ENCODE data around the gene NDUFA7.

NDUFA7 gene

DNA sequence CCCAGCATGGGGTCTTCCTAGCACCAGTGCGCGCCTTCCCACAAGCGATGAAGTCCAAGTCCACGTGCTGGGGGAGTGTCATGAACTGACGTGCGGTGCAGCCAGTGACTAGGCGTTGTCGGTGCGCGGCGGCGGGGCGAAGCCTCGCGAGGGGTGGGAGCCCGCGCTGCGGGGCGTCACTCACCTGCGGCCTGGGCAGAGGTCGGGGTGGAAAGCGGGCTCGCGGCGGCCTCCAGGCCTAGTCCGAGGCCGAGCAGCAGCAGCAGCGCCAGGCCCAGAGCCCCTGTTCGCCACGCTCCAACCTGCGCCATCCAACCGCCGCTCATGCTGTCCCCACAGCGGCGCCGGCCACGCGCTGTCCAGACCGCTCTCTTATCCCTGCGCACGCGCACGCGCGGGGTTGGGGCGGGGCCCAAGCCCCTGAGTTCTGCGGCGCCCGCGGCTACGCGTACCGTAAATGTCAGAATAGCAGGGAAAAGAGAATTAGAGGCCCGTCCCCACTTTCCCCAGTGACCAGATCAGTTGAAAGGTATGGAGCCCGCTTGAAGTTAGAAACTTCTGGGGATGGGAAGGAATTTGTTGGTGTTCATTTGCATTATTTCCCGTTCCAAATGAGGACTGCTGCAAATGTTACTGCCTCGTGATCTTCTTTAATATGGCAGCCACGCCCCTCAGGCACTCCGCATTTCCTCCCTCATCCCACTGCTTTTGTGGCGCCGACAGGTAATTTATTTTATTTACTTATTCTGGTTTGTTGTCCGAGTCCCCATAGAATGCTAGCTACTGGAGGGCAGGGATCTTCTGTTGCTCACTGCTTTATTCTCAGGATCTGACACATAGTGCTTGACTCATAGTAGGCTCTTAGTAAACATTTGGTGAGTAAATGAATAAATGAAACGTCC, 13.0 kb downstream of the NDUFA7 start, which contains the start of gene CD320:
Gene CD320, minus strand, starts transcription at position 394 of the 902 bp plus-strand sequence. Its CDS starts 68 bp downstream, at position 326.
- POLR2A ChIA-PET = no interaction called here
- peak; percentile 90 for DNase-seq (ENCODE audit: extremely low spot score)
- TF ChIP-seq SP1 (IDR thresholded peaks at IDR 0.05) (no peak), TARDBP (IDR thresholded peaks at IDR 0.05) (no peak), ARNT (IDR thresholded peaks at IDR 0.05) (no peak), FOXM1 (IDR thresholded peaks at IDR 0.05; ENCODE audit: borderline replicate concordance) (no peak), CTBP1 (IDR thresholded peaks at IDR 0.05; ENCODE audit: borderline replicate concordance) (no peak), FOXK2 (IDR thresholded peaks at IDR 0.05) (no peak), L3MBTL2 (conservative IDR thresholded peaks at IDR 0.05) (peak; percentile 96)
- TF ChIP-seq, protein P1, sequence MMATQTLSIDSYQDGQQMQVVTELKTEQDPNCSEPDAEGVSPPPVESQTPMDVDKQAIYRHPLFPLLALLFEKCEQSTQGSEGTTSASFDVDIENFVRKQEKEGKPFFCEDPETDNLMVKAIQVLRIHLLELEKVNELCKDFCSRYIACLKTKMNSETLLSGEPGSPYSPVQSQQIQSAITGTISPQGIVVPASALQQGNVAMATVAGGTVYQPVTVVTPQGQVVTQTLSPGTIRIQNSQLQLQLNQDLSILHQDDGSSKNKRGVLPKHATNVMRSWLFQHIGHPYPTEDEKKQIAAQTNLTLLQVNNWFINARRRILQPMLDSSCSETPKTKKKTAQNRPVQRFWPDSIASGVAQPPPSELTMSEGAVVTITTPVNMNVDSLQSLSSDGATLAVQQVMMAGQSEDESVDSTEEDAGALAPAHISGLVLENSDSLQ (IDR thresholded peaks at IDR 0.05) = peak; percentile 97
- CTCF ChIA-PET = no interaction called here

DNA sequence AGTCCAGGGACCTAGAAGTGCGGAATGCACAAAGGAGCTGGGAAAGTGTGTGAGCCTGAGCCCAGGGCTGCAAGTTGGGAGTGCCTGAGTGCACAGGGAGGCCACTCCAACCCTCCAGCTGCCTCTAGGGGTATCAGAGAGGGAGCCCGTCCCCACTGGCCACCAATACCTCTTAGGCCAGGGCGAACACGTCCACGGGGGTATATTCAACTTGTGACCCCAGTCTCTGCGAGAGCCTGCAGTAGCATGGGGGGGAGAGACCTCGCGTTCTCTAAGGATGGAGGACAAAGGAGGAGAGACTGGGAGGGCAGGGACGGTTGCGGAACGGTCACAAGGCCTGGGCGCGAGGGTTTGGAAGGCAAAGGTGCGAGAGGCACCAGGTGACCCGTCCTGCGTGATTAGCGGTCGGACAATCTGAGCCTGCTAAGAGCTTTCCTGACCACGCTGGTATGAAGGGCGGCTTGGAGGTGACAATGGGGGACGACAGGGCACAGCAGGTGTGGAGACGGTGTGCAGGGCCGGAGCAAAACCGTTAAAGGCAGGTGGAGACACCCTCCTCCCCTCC, 13.7 kb downstream of the NDUFA7 start:
- POLR2A ChIA-PET = interaction anchor here (1.3 kb wide), 1 partner anchor 14 kb away, joined by 3 read pairs; the partner anchor contains the start of genes NDUFA7 and RPS28
- DNase-seq (ENCODE audit: extremely low spot score) = no peak
- TF ChIP-seq, protein P1 (IDR thresholded peaks at IDR 0.05) = no peak
- TF ChIP-seq LEF1 (IDR thresholded peaks at IDR 0.05; ENCODE audit: borderline replicate concordance) = no peak
- no peak for TF ChIP-seq SUZ12 (IDR thresholded peaks at IDR 0.05)
- TF ChIP-seq TARDBP (IDR thresholded peaks at IDR 0.05) = no peak
- TF ChIP-seq CTBP1 (IDR thresholded peaks at IDR 0.05; ENCODE audit: borderline replicate concordance) = no peak
- no peak for TF ChIP-seq SP1 (IDR thresholded peaks at IDR 0.05)
- TF ChIP-seq ELF4 (IDR thresholded peaks at IDR 0.05) = no peak
- TF ChIP-seq ARNT (IDR thresholded peaks at IDR 0.05) = no peak
- no peak for TF ChIP-seq ZNF384 (IDR thresholded peaks at IDR 0.05)
- TF ChIP-seq L3MBTL2 (conservative IDR thresholded peaks at IDR 0.05) = no peak
- CTCF ChIA-PET = no interaction called here

- ChIA-PET CTCF (no interaction called here), POLR2A (interaction anchor here (1.3 kb wide), 1 partner anchor 15 kb away, joined by 3 read pairs; the partner anchor contains the start of genes NDUFA7 and RPS28)
- TF ChIP-seq ZNF384 (IDR thresholded peaks at IDR 0.05) (no peak), FOXK2 (IDR thresholded peaks at IDR 0.05) (no peak), L3MBTL2 (conservative IDR thresholded peaks at IDR 0.05) (no peak), FOXM1 (IDR thresholded peaks at IDR 0.05; ENCODE audit: borderline replicate concordance) (no peak), NFRKB (IDR thresholded peaks at IDR 0.05) (no peak), HDGF (IDR thresholded peaks at IDR 0.05; ENCODE audit: borderline replicate concordance) (no peak), ELF4 (IDR thresholded peaks at IDR 0.05) (no peak)
- TF ChIP-seq, protein P1 (IDR thresholded peaks at IDR 0.05) = no peak
- no peak for DNase-seq (ENCODE audit: extremely low spot score)
Measured at GRCh38 chr19:8306235-8307054, 14.7 kb downstream of the NDUFA7 start.

GRCh38 chr19:8305798-8306197, 15.4 kb downstream of the NDUFA7 start:
- no peak for DNase-seq (ENCODE audit: extremely low spot score)
- ChIA-PET POLR2A (no interaction called here), CTCF (no interaction called here)
- TF ChIP-seq ELF4 (IDR thresholded peaks at IDR 0.05) (no peak), SP1 (IDR thresholded peaks at IDR 0.05) (no peak), ZNF384 (IDR thresholded peaks at IDR 0.05) (no peak)

GRCh38 chr19:8304841-8305621, 16.1 kb downstream of the NDUFA7 start:
- ChIA-PET POLR2A (interaction anchor here (1.0 to 1.4 kb wide), 2 partner anchors 16 to 18 kb away, joined by 4 to 5 read pairs; partner anchors contain the start of genes NDUFA7 and RPS28), CTCF (no interaction called here)
- DNase-seq (ENCODE audit: extremely low spot score) = peak; percentile 80
- no peak for TF ChIP-seq SP1 (IDR thresholded peaks at IDR 0.05)
- TF ChIP-seq HDGF (IDR thresholded peaks at IDR 0.05; ENCODE audit: borderline replicate concordance) = no peak

GRCh38 chr19:8302734-8303133, 18.4 kb downstream of the NDUFA7 start:
- CTCF ChIA-PET = no interaction called here
- POLR2A ChIA-PET = no interaction called here
- TF ChIP-seq ELF4 (IDR thresholded peaks at IDR 0.05) = no peak
- no peak for DNase-seq (ENCODE audit: extremely low spot score)
